ENCODE data around the gene SPCS2.
"Not testable (repeated sequence)": the region's sequence is repeated elsewhere in the genome, so short reads cannot be mapped to it uniquely, and the experiment has no call there.

The SPCS2 gene

DNA sequence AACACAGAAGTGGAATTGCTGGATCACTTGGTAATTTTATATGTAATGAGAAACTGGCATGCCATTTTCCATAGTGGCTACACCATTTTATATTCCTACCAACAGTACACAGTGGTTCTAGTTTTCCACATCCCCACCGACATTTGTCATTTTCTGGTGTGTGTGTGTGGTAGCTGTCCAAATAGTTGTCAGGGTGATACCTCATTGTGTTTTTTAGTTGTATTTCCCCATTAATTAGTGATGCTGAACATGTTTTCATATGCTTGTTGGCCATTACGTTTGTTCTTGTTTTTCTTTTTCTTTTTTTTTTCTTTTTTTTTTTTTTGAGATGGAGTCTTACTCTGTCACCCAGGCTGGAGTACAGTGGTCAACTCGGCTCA is 51.9 kb downstream of the SPCS2 start:
- no peak for DNase-seq (ENCODE audit: low read depth in 2 of 2, low spot score in 1 of 2)

DNA sequence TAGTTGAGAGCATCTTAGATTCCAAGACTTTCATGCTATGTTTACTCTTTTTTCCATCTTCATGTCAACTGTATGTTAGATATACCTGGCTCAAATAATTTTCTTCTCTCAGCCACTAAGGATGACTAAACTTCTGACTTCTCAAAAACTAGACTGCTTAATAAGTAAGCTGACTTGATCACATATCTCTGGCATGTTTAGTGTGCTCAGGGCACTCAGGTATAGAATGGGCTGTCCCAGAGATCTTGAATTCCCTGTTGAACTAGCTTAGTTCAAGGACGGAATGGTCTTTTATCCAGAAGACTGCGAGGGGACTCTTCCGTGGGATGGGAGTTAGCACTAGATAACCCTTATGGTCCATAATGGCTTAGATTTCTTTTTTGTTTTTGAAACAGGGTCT is 52.6 kb downstream of the SPCS2 start:
- DNase-seq (ENCODE audit: low read depth in 2 of 2, low spot score in 1 of 2) = no peak

DNA sequence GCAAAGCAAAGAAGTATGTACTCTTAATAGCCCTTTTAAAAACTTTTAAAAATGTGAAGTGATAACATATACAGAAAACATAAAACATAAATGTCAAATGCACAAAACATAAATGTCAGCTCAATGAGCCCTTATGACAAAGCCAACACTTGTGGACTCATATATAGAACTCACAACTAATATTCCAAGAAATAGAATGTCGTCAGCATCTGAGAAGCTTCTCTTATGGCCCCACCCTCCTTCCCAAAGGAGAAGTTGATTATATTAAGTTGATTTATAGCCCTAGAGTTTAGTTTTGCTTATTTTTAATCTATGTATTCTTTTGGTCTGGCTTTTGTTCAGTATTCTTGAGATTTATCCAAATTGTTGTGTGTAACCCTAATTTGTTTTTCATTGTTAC is 53.5 kb downstream of the SPCS2 start:
- DNase-seq (ENCODE audit: low read depth in 2 of 2, low spot score in 1 of 2) = no peak

DNA sequence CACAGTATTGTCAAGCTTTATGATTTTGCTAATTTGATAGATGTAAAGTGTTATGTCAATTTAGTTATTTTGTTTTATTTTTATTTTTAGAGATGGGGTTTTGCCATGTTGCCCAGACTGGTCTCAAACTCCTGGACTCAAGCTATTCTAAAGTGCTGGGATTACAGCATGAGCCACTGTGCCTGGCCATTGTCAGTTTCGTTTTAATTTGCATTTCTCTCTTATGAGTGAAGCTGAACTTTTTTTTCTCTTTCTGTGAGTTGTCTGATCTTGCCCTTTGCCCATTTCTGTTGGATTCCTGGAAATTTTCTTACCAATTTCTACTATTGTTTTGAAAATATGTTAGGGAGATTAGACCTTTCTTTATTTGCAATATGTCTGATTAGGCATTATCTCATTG is 55.1 kb downstream of the SPCS2 start:
- DNase-seq (ENCODE audit: low read depth in 2 of 2, low spot score in 1 of 2) = no peak

DNA sequence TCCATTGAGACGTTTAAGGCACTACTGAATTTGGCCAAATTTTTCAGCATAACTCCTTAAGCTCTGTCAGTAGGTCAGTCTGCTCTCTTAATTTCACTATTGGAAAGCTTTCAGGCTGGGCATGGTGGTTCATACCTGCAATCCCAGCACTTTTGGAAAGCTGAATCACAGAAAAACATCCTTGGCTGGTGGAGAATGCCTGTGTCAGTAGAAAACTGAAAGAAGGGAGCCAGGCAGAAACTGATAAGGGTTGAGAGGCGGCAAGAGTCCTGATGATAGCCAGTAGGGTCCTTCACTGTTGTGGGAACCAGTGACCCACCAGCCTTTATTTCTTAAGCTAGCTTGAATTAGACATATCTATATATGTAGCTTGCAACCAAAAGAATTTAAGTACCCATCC is 62.3 kb downstream of the SPCS2 start:
- no peak for DNase-seq (ENCODE audit: low read depth in 2 of 2, low spot score in 1 of 2)

DNA sequence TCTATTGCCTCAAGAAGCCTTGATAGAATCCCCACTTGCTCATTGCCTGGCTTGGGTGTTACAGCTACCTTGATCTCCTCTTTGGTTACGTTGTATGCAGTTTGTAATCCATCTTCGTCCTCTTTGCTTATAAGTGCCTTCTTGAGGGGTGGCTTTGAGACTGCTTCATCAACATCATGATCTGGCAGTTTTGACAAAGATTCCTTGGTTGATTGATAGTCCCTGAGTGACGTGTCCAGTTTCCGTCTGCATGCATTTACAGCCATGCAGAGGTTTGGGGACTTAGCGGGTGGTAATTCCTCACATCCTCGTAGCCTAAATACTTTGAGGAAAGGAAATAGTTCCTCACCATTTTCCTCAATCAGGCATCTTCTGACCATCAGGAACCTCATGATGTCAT is 62.8 kb downstream of the SPCS2 start:
- DNase-seq (ENCODE audit: low read depth in 2 of 2, low spot score in 1 of 2) = no peak

DNA sequence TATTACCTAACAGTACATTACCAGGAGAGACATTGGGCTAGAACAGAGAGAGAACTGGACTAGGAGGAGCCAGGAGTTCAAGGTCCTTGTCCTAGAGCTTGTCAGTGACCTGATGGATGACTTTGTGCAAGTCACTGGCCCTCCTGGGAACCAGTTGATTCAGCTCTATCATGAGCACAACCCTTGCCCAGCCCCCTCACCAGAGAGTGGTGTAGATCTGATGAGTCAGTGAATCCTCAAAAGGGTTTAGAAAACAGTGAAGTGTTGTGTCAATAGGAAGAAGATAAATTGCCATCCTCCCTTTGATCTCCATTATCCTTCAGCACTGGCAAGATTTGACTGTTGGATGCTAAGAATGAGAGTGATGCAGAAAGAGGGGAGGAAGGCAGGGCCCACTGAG is 64.0 kb downstream of the SPCS2 start:
- no peak for DNase-seq (ENCODE audit: low read depth in 2 of 2, low spot score in 1 of 2)

DNA sequence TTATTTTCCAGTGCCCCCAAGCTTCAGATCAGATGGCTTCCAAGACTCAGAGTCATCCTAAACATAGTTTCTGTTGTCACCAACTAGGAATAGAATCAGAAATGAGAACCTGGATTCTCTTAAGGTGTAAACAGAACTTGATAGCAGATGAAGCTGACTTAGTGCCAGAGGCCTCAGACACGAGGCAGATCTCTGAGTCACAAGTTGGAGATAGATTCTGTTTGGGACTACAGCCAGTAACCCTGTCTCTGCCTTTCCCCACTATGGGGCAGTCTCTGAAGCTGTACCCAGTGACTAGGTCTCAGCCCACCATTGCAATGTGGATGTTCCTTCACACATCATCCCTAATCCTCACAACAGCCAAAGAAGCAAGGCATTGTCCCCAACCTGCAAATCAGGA is 65.1 kb downstream of the SPCS2 start:
- no peak for DNase-seq (ENCODE audit: low read depth in 2 of 2, low spot score in 1 of 2)

DNA sequence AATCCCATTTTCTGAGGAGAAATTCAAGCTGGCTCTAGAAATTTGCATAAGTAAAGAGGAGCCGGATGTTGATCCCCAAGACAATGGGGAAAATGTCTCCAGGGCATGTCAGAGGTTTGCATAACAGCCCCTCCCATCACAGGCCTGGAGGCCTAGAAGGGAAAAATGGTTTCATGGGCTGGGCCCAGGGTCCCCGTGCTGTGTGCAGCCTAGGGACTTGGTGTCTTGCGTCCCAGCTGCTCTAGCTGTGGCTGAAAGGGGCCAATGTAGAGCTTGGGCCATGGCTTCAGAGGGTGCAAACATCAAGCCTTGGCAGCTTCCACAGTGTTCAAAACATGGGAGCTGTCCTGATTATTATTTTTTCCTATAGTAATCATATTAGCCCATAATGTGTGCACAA is 70.1 kb downstream of the SPCS2 start:
- DNase-seq (ENCODE audit: low read depth in 2 of 2, low spot score in 1 of 2) = not testable (repeated sequence)

DNA sequence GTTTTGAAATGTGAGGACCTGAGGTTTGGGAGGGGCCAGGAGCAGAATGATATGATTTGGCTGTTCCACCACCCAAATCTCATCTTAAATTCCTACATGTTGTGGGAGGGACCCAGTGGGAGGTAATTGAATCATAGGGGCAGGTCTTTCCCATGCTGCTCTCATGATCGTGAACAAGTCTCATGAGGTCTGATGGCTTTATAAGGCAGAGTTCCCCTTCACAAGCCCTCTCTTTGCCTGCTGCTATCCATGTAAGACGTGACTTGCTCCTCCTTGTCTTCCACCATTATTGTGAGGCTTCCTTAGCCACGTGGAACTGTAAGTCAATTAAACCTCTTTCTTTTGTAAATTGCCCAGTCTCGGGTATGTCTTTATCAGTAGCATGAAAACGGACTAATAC is 71.3 kb downstream of the SPCS2 start:
- not testable (repeated sequence) for DNase-seq (ENCODE audit: low read depth in 2 of 2, low spot score in 1 of 2)

DNA sequence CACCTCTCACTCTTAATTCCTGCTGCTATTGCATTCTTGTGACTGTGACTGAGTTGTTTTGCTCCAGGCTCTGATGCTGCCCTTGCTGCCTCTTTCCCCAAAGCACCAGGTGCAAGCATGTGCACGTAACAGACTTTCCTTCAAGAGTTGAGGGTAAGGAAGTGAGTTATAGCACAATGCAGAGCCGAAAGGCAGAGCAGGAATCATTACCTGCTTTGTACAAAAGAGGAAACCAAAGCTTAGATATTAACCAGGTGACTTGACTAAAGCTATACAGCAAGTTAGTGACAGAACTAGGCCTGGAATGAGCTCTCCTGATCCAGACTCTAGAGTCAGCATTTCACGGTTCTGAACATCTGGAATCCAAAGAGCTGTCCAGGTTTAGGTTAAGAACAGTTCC is 73.2 kb downstream of the SPCS2 start:
- no peak for DNase-seq (ENCODE audit: low read depth in 2 of 2, low spot score in 1 of 2)

DNA sequence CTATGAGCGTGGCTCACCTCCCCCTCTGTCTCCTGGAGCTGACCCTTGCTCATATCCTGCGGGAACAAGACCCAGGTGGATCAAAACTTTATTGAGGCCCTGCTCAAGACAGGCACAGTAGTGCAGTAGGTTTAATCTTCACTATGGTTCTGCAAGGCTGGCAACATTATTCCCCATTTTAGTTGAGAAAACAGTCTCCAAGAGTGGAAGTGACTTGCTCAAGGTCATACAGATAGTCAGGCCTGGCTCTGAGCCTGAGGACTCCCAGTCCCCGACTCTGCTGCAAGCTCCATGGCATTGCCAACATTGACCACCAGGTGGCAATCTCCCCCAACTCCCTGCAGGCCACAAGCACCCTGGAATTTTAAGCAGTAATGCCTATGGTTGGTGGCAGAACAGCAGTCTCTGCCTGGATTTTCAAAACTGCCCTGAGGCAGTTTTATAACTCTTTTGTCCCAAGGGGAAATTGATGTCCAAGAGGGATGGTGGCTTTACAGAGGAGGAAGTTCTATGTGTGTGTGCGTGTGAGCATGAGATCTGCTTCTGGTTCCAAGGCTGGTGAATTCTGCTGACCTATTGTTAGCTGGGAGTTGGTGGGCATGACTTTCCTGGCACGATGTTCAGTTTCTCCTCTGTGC is 73.8 kb downstream of the SPCS2 start:
- DNase-seq (ENCODE audit: low read depth in 2 of 2, low spot score in 1 of 2) = peak; percentile 36 to 47

DNA sequence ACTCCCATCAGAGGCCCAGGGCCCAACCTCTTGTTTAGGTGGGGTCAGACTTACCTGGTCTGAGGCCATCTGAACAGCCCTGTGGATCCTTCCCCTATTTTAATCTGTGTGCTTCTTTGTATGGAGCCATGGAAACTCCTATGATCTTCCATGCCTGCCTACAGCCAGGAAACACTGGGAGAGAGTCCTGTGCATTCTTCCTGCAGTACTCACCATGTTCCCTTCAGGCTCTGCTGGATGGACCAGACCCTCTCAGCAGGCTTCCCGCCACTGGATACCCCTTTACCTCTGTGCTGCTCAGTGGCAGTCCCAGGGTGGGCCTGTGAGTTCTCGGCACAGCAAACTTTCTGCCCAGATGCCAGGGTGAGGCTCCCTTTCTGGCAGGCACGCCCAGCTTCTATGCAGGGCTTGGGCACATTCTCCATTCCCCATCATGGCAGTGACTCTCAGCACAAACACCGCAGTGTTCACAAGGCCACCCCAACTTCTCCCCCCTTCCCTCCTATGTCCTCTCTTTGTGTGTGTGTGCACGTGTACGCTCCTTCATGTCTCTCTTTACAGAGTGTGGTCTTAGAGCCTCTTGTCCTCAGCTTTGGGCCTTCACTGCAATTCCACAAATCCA is 74.5 kb downstream of the SPCS2 start:
- DNase-seq (ENCODE audit: low read depth in 2 of 2, low spot score in 1 of 2) = no peak

DNA sequence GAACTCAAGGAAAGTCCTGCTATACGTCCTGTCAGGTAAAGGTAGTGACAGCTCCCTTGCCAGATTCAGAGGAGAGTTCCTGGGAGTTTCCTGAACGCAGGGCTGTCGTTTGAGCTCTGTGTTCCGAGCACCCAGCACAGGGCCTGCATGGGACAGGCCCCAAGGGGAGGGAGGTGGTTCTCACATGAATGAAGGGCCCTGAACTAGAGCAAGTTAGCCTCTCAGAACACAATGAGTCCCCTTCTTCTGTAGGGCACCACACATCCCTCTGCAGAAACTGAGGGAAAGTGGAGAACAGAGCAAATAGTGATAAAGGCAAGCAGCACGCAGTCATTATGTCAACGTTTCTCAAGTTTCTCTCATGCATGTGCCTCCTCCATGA is 75.0 kb downstream of the SPCS2 start:
- no peak for DNase-seq (ENCODE audit: low read depth in 2 of 2, low spot score in 1 of 2)

DNA sequence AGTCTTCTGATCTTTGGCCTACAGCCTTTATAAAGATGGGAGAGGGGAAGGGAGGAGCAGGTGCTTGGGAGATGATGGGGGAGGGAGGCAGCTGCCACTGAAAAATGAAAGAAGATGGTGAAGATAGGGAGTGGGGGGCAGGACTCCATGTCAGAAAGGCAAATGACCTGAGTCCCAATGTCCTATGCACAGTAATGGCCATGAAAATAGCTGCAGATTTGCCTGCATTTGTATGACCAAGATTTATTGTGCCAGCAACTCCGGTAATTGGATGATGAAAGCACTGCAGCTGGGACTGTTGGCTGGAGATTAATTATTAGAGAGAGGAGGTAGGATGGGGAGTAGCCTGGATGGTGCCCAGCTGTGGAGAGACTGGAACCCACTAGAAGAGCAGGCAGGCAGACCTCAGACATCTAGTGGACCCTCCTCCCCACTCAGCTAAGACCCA is 75.7 kb downstream of the SPCS2 start:
- DNase-seq (ENCODE audit: low read depth in 2 of 2, low spot score in 1 of 2) = no peak

DNA sequence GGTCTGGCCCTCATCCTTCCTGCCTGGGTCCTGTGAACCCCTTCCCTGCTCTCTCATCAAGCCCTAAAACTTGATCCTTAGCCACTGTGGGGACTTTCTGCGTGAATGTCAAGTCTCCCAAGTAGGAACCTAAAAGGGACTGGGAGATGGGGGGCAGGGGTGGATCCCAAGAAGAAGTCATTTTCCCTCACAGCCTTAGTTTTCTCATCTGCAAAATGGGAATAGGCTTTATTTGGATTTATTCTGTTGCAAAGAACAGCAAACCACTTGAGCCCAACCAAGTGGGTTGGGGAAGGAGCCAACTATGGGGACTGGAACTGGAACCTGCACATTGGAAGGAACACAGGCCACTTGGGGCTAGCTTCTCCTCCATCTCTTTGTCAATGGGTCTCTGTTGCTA is 76.5 kb downstream of the SPCS2 start:
- no peak for DNase-seq (ENCODE audit: low read depth in 2 of 2, low spot score in 1 of 2)

DNA sequence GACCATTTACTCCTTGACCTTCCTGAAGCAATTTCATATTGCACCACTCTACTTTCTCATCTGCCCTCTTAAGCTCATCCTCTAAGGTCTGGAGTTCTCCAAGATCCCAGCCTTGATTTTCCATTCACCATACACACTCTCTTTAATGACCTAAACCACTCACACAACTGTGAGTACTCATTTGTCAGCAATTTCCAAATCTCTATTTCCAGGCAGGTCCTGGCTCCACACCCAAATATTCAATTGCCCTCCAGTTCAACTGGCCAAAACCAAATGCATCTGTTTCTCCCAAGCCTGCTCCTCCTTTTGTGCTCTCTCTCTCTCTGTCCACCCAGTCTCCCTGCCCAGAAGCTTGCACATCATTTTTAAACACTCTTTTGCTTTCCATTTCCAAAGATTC is 79.3 kb downstream of the SPCS2 start:
- no peak for DNase-seq (ENCODE audit: low read depth in 2 of 2, low spot score in 1 of 2)
